Trophoblast cell (in vitro differentiated cells and primary cell): ENCODE measurements around the gene ABCC6.
"Not testable (repeated sequence)": the region's sequence is repeated elsewhere in the genome, so short reads cannot be mapped to it uniquely, and the experiment has no call there.

ENCODE experiments used
- DNase-seq, 2 donors: peaks; one replicate each; pipeline ENCODE4 v3.0.0-alpha.2; 2016
- H2AFZ ChIP-seq: 2 replicates; pipeline ENCODE4 v1.6.1; 2013; ENCODE audit warnings: low read length, moderate library complexity, mild to moderate bottlenecking; ENCODE audit not compliant: insufficient read depth, poor library complexity
- H2AK5ac ChIP-seq: 2 replicates; pipeline ENCODE4 v1.6.1; 2013; ENCODE audit warnings: mild to moderate bottlenecking, low read length
- H2BK120ac ChIP-seq: 2 replicates; pipeline ENCODE4 v1.6.1; 2013; ENCODE audit warnings: low read length, mild to moderate bottlenecking, moderate library complexity; ENCODE audit not compliant: insufficient read depth, poor library complexity
- H2BK12ac ChIP-seq: 2 replicates; pipeline ENCODE4 v1.6.1; 2013; ENCODE audit warnings: mild to moderate bottlenecking, low read length, moderate library complexity
- H2BK5ac ChIP-seq: 2 replicates; pipeline ENCODE4 v1.6.1; 2013; ENCODE audit warnings: low read length, low read depth, moderate library complexity, mild to moderate bottlenecking; ENCODE audit not compliant: poor library complexity
- H3K14ac ChIP-seq: 2 replicates; pipeline ENCODE4 v1.6.1; 2013; ENCODE audit warnings: mild to moderate bottlenecking, low read length
- H3K18ac ChIP-seq: 2 replicates; pipeline ENCODE4 v1.6.1; 2013; ENCODE audit warnings: mild to moderate bottlenecking, low read length
- H3K23ac ChIP-seq: 2 replicates; pipeline ENCODE4 v1.6.1; 2013; ENCODE audit warnings: low read length
- H3K27ac ChIP-seq: 2 replicates; pipeline ENCODE4 v1.5.1; 2013; ENCODE audit warnings: low read depth, mild to moderate bottlenecking, inconsistent platforms, low read length, moderate library complexity
- H3K27me3 ChIP-seq: 2 replicates; pipeline ENCODE4 v1.6.1; 2013; ENCODE audit warnings: inconsistent platforms, mild to moderate bottlenecking, low read length, moderate library complexity; ENCODE audit not compliant: insufficient read depth
- H3K36me3 ChIP-seq, 2 experiments: 1 replicate in 1 of 2; 2 replicates in 1 of 2; pipeline ENCODE4 v1.6.1; 2013; ENCODE audit warnings: low read length in 2 of 2, mild to moderate bottlenecking in 2 of 2, moderate library complexity in 1 of 2; ENCODE audit not compliant: insufficient read depth in 2 of 2, control insufficient read depth in 1 of 2
- H3K4ac ChIP-seq: 2 replicates; pipeline ENCODE4 v1.6.1; 2013; ENCODE audit warnings: low read depth, mild to moderate bottlenecking, low read length, moderate library complexity
- H3K4me1 ChIP-seq, 2 experiments: 1 replicate in 1 of 2; 2 replicates in 1 of 2; pipeline ENCODE4 v1.6.1; 2013; ENCODE audit warnings: low read length in 2 of 2, mild to moderate bottlenecking in 2 of 2, moderate library complexity in 1 of 2; ENCODE audit not compliant: insufficient read depth in 2 of 2, control insufficient read depth in 1 of 2
- H3K4me2 ChIP-seq: 2 replicates; pipeline ENCODE4 v1.6.1; 2013; ENCODE audit warnings: inconsistent platforms, mild to moderate bottlenecking, low read length, moderate library complexity
- H3K4me3 ChIP-seq: 2 replicates; pipeline ENCODE4 v1.5.1; 2013; ENCODE audit warnings: mild to moderate bottlenecking, low read depth, low read length, inconsistent platforms
- H3K79me1 ChIP-seq: one replicate; pipeline ENCODE4 v1.6.1; 2013; ENCODE audit warnings: low read length
- H3K79me2 ChIP-seq: 2 replicates; pipeline ENCODE4 v1.6.1; 2013; ENCODE audit warnings: low read length, mild to moderate bottlenecking; ENCODE audit not compliant: control insufficient read depth, insufficient read depth, poor library complexity
- H3K9ac ChIP-seq: 2 replicates; pipeline ENCODE4 v1.6.1; 2013; ENCODE audit warnings: mild to moderate bottlenecking, low read length
- H3K9me3 ChIP-seq: 2 replicates; pipeline ENCODE4 v1.6.1; 2013; ENCODE audit warnings: low read depth, mild to moderate bottlenecking, control low read depth, inconsistent platforms, low read length; ENCODE audit not compliant: insufficient read depth
- H4K12ac ChIP-seq: 2 replicates; pipeline ENCODE4 v1.6.1; 2013; ENCODE audit warnings: low read depth, mild to moderate bottlenecking, low read length, moderate library complexity
- H4K8ac ChIP-seq: 2 replicates; pipeline ENCODE4 v1.6.1; 2013; ENCODE audit warnings: low read depth, mild to moderate bottlenecking, low read length, moderate library complexity
- H4K91ac ChIP-seq: one replicate; pipeline ENCODE4 v1.6.1; 2013; ENCODE audit warnings: low read depth, mild to moderate bottlenecking, low read length, moderate library complexity
- WGBS: extraction: QIAGEN DNeasy Blood & Tissue Kit; methylation state at CpG from one replicate; pipeline ENCODE4 v1.1.7; 2013; ENCODE audit warnings: missing lambda C conversion rate; ENCODE audit not compliant: insufficient read length, insufficient coverage; ENCODE audit errors: extremely low coverage; 5-methylcytosine and 5-hydroxymethylcytosine counted together

The ABCC6 gene

DNA sequence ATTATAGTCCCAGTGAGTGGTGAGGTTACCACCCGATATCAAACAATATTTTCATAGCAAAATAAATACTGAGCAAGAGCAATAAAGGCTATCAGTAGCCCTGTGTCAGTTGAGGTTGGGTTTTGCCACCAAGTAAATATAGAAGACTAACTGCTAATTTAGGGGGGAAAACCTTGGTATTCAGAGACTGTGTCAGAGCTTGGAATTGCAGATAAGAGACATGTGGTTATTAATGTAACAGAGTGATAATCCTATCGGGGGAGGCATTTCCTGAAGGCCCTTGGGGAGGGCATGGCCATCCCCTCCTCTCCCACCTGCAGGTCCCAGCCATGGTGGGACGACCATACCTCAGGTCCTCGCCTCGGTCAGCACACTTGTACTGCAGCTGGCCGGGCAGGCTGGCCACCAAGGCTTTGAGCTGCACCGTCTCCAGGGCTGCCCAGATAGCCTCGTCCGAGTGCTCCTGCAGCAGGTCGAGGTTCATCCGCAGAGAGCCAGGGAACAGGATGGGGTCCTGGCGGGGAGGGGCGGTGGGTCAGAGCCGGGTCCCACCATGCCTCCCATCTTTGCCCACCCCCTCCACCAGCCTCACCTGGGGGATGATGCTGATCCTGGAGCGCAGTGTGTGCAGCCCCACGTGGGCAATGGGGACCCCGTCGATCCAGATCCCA is 68.9 kb downstream of the ABCC6 start:
- Histone ChIP-seq H3K4me2 (no peak overlapping the region), H3K4me1 (peaks cover 0 to 4% of the 10 kb centered on the region in 2 experiments), H2BK12ac (no peak overlapping the region), H3K9ac (no peak overlapping the region), H3K23ac (no peak overlapping the region), H3K4me3 (no peak overlapping the region), H4K8ac (no peak overlapping the region), H3K14ac (no peak overlapping the region), H4K12ac (no peak overlapping the region), H3K4ac (no peak overlapping the region), H2BK5ac (no peak overlapping the region), H3K27me3 (no peaks in the 10 kb centered on the region), H3K79me2 (no peaks in the 10 kb centered on the region), H3K79me1 (no peaks in the 10 kb centered on the region), H3K36me3 (no peaks in the 10 kb centered on the region), H2AK5ac (no peak overlapping the region), H3K9me3 (peaks cover 12% of the 10 kb centered on the region), H4K91ac (no peak overlapping the region), H3K27ac (no peak overlapping the region), H2AFZ (no peak overlapping the region), H2BK120ac (no peak overlapping the region), H3K18ac (no peak overlapping the region)
- DNase-seq: no peak
- no CpG with 5 or more reads among the region's 18 CpGs for WGBS

DNA sequence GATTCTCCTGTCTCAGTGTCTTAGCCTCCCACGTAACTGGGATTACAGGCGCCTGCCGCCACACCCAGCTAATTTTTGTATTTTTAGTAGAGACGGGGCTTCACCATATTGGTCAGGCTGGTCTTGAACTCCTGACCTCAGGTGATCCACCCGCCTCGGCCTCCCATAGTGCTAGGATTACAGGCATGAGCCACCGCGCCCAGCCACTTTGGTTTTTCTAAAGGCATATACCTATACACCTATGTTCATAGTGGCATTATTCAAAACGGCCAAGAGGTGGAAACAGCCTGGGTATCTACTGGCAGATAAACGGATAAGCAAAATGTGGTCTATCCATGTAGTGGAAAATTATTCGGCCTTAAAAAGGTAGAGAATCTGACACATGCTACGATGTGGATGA is 70.3 kb downstream of the ABCC6 start:
- H3K18ac ChIP-seq, H3K79me2 ChIP-seq, H2BK12ac ChIP-seq, H3K4me3 ChIP-seq, H3K9ac ChIP-seq, DNase-seq, H2AFZ ChIP-seq, H4K8ac ChIP-seq, H3K4me2 ChIP-seq, H3K23ac ChIP-seq, H3K27ac ChIP-seq, H4K12ac ChIP-seq, H3K4ac ChIP-seq, H3K27me3 ChIP-seq, H3K9me3 ChIP-seq, H4K91ac ChIP-seq, H3K36me3 ChIP-seq, H2BK120ac ChIP-seq, H2AK5ac ChIP-seq, H2BK5ac ChIP-seq, H3K4me1 ChIP-seq, H3K14ac ChIP-seq, H3K79me1 ChIP-seq: not testable (repeated sequence)
- no CpG with 5 or more reads among the region's 12 CpGs for WGBS

DNA sequence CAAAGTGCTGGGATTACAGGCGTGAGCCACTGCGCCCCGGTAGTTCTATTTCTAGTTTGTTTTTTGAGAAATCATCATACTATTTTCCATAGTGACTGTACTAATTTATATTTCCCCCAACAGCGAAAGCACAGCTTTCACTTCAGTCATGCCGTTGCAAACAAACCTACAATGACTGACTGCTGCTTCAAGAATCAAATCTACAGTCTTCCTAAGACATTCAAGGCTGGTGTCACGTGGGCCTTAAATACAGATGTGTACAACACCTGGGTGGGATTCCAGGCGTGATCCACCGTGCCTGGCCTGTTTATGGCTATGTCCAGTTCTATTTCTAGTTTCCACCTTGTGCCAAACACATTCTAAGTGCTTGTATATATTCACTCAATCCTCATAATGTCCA is 72.0 kb downstream of the ABCC6 start:
- H3K27ac ChIP-seq: no peak overlapping the region
- no peak overlapping the region for H2AK5ac ChIP-seq
- H2BK120ac ChIP-seq: no peak overlapping the region
- no peak overlapping the region for H2BK5ac ChIP-seq
- no peaks in the 10 kb centered on the region for H3K79me1 ChIP-seq
- H3K4me2 ChIP-seq: no peak overlapping the region
- no peaks in the 10 kb centered on the region for H3K79me2 ChIP-seq
- H3K9ac ChIP-seq: no peak overlapping the region
- H2AFZ ChIP-seq: no peak overlapping the region
- no peak overlapping the region for H2BK12ac ChIP-seq
- no peaks in the 10 kb centered on the region for H3K36me3 ChIP-seq
- no peak overlapping the region for H3K18ac ChIP-seq
- no peak overlapping the region for H4K91ac ChIP-seq
- no peak overlapping the region for H4K12ac ChIP-seq
- H3K9me3 ChIP-seq: peaks cover 3% of the 10 kb centered on the region
- no peak overlapping the region for H4K8ac ChIP-seq
- WGBS: no CpG with 5 or more reads among the region's 8 CpGs
- H3K4ac ChIP-seq: no peak overlapping the region
- DNase-seq: no peak
- no peak overlapping the region for H3K23ac ChIP-seq
- no peaks in the 10 kb centered on the region for H3K27me3 ChIP-seq
- peaks cover 0 to 4% of the 10 kb centered on the region in 2 experiments for H3K4me1 ChIP-seq
- H3K4me3 ChIP-seq: no peak overlapping the region
- no peak overlapping the region for H3K14ac ChIP-seq

DNA sequence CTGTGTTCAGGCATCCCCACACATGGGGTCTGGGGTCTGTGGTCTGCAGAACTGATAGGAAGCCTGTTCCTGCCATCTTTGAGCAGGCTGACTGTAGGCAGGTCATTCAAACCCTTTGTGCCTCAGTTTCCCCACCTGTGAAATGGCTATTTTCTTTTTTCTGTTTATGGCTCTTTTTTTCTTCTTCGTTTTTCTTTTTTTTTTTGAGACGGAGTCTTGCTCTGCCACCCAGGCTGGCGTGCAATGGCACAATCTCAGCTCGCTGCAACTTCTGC is 72.5 kb downstream of the ABCC6 start:
- Histone ChIP-seq H2AK5ac (no peak overlapping the region), H4K91ac (no peak overlapping the region), H3K27me3 (no peaks in the 10 kb centered on the region), H3K4me2 (no peak overlapping the region), H3K23ac (no peak overlapping the region), H3K4me1 (peaks cover 0 to 4% of the 10 kb centered on the region in 2 experiments), H2BK12ac (no peak overlapping the region), H2BK120ac (no peak overlapping the region), H3K4ac (no peak overlapping the region), H3K79me2 (no peaks in the 10 kb centered on the region), H3K4me3 (no peak overlapping the region), H3K27ac (no peak overlapping the region), H2AFZ (no peak overlapping the region), H3K79me1 (no peaks in the 10 kb centered on the region), H3K9me3 (peaks cover 3% of the 10 kb centered on the region), H2BK5ac (no peak overlapping the region), H3K14ac (no peak overlapping the region), H3K36me3 (no peaks in the 10 kb centered on the region), H3K18ac (no peak overlapping the region), H3K9ac (no peak overlapping the region), H4K8ac (no peak overlapping the region), H4K12ac (no peak overlapping the region)
- DNase-seq: no peak
- no CpG with 5 or more reads among the region's 4 CpGs for WGBS
